ENCODE measurements around the gene GALNS. TPM values are rescaled to one million over a fixed set of nuclear protein-coding genes. Genes with fewer than 3 reads are reported as not detected.

The GALNS gene
- total RNA-seq, 3 donors from 2014 or later, result 16.2 to 29.5 (median 17.9) TPM

DNA sequence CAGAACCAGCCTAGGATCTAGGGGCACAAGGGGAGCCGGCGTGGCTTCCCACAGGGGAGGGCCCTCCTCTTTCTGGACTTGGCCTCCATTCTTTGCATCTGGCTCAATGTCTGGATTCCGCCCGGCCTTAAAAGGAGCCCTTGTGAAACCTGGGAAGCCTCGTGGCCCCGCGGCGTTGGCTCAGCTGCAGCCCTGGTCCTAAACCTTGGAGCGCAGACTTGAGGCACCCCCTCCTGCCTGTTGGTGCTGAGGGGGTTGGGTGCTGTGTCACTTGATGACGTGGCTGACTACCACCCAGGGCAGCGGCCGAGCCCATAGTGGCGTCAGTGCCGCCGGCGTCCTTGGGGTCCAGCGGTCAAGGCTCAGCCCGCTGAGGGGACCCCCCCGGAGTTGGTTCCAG, 4.6 kb upstream of the GALNS start:
- DNase-seq (ENCODE audit: low spot score in 2 of 2), result no peak
- no peak overlapping the region for H3K27ac ChIP-seq
- H3K9me3 ChIP-seq, result no peaks in the 10 kb centered on the region
- H3K27me3 ChIP-seq, result no peaks in the 10 kb centered on the region
- H3K36me3 ChIP-seq, result no peaks in the 10 kb centered on the region
- intact Hi-C loops (cut with DNase I; ENCODE audit: low total_unique reads), result no loop called here
- no peak overlapping the region for H3K4me3 ChIP-seq
- no peak for TF ChIP-seq POLR2AphosphoS5 (IDR thresholded peaks at IDR 0.05)
- TF ChIP-seq POLR2A (IDR thresholded peaks at IDR 0.05), result no peak
- TF ChIP-seq CTCF (IDR thresholded peaks at IDR 0.05), result no peak
- peaks cover 0 to 7% of the 10 kb centered on the region in 2 donors for H3K4me1 ChIP-seq

DNA sequence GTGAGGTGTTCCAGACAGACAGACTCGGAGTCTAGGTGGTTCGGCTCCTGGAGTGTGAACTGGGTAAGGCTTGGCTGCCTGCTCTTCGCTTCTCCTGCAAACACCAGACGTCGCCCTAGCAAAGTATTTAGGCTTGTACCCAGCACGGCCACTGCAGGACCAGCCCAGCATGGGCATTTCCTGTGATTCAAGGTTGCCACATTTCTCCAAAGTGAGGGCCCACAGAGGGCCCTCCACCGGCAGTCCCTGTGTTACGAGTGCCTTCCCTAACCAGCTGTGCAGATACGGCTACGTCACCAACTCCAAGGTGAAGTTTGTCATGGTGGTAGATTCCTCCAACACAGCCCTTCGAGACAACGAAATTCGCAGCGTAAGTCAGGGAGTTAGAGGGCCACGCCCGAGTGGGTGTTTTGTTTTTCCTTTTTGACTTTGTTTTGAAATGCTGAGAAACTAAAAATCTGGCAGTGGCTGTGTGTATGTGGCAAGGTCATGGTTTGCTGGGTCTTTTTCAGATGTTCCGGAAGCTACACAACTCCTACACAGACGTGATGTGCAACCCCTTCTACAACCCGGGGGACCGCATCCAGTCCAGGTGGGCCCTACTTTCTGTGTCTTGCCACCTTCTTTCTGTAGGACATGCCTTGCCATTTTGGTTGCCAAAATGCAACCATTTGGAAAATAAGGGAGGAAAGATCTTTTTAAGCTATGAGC, 2.8 kb upstream of the GALNS start:
- DNase-seq (ENCODE audit: low spot score in 2 of 2), result no peak
- TF ChIP-seq POLR2AphosphoS5 (IDR thresholded peaks at IDR 0.05), result no peak
- TF ChIP-seq POLR2A (IDR thresholded peaks at IDR 0.05), result no peak
- TF ChIP-seq CTCF (IDR thresholded peaks at IDR 0.05), result no peak
- intact Hi-C loops (cut with DNase I; ENCODE audit: low total_unique reads), result no loop called here
- no peaks in the 10 kb centered on the region for H3K27me3 ChIP-seq
- H3K36me3 ChIP-seq, result no peaks in the 10 kb centered on the region
- H3K27ac ChIP-seq, result no peak overlapping the region
- H3K4me3 ChIP-seq, result no peak overlapping the region
- H3K9me3 ChIP-seq, result no peaks in the 10 kb centered on the region
- peaks cover 0 to 7% of the 10 kb centered on the region in 2 donors for H3K4me1 ChIP-seq

DNA sequence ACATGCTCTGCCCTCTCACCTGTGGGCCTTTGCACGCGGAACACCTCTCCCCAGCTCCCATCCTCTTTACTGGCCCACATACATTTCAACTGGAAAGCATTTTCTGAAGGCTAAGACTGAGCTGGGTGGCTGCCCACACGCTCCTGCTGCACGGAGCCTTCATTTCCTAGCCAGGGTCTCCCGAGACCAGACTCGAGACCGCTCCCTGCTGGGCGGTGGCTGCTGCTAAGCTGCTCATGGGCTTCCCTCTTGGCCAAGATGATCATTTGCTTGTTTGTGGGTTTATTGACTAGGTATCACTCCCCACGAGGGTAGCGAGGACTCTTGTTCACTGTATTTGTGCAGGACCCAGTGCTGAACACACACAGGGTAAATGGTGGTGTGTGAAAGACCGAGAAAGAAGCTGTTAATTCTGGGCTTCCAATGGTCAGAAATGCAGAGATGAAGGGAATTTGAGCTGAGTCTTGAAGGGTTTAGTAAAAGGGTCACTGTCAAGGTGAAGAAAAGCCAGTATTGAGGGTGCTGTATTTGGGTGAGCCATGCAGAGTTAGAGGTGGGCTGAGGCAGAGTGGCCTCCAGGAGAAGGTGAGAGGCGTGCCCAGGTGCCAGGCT, 1.1 kb upstream of the GALNS start:
- TF ChIP-seq POLR2A (IDR thresholded peaks at IDR 0.05), result no peak
- peak; percentile 34 to 46 (median 40) for TF ChIP-seq CTCF (IDR thresholded peaks at IDR 0.05)
- Histone ChIP-seq H3K36me3 (no peaks in the 10 kb centered on the region), H3K27ac (peak overlapping the region; percentile 79 to 91), H3K4me1 (peaks cover 0 to 7% of the 10 kb centered on the region in 2 donors), H3K4me3 (peak overlapping the region; percentile 68 to 97 (median 75)), H3K27me3 (no peaks in the 10 kb centered on the region), H3K9me3 (no peaks in the 10 kb centered on the region)
- intact Hi-C loops (cut with DNase I; ENCODE audit: low total_unique reads), result no loop called here
- DNase-seq (ENCODE audit: low spot score in 2 of 2), result peak; percentile 57 to 65

DNA sequence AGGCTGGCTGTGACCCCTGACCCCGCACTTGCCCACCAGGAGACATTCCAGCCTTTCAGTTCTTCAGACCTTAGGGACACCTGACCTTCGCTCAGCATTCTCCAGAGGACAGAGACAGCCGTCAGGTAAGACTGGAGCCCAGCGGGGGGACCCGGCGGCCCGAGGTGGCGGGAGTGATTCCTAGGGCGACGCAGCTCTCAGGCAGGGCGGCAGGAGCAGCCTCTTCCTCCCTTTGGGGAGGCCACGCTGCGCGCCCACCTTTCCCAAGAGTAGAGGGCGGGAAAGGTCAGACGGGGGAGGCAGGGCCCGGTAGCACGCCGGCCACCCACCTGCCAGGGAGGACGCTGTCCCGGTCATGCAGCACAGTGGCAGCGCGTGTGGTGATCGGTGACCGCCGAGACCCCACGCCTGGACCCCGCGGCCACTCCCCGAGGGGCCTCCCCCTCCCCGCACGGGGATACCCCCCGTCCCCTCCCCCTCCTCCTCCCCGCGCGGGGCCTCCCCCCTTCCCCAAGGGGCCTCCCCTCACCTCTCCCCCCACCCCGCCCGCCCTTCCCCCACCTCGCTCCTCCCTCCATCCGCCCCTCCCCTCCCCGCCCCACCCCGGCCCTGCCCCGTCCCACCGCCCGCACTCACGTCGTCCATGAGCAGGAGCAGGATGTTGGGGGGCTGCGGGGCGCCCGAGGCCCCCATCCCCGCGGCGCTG, 472 bp downstream of the GALNS start:
- Histone ChIP-seq H3K27me3 (no peaks in the 10 kb centered on the region), H3K36me3 (no peaks in the 10 kb centered on the region), H3K4me1 (peaks cover 0 to 7% of the 10 kb centered on the region in 2 donors), H3K27ac (peak overlapping the region; percentile 79 to 91), H3K9me3 (no peaks in the 10 kb centered on the region), H3K4me3 (peak overlapping the region; percentile 68 to 97 (median 75))
- no peak for TF ChIP-seq POLR2AphosphoS5 (IDR thresholded peaks at IDR 0.05)
- no peak for TF ChIP-seq CTCF (IDR thresholded peaks at IDR 0.05)
- TF ChIP-seq POLR2A (IDR thresholded peaks at IDR 0.05), result no peak
- DNase-seq (ENCODE audit: low spot score in 2 of 2), result no peak
- intact Hi-C loops (cut with DNase I; ENCODE audit: low total_unique reads), result loop anchor here (1.0 kb wide), 1 partner anchor 12 kb away; no protein-coding TSS in a partner anchor
